Peyer's patch (tissue), 4 donors: ENCODE data around the gene PRR33.

Experiments used
- CTCF ChIP-seq, 6 experiments: fragments of 450-650 bp in 4 of 6; fragments of 200-600 bp in 2 of 6; sonication (generic) in 1 of 6; IDR thresholded peaks; one replicate each; pipeline ENCODE4 v1.5.1; 2017 to 2019; ENCODE audit warnings: antibody characterized with exemption in 6 of 6, mild to moderate bottlenecking in 3 of 6, moderate library complexity in 1 of 6
- POLR2A ChIP-seq, 2 donors: fragments of 450-650 bp; IDR thresholded peaks; one replicate each; pipeline ENCODE4 v1.5.1; 2017; ENCODE audit warnings: antibody characterized with exemption in 2 of 2, mild to moderate bottlenecking in 2 of 2, moderate library complexity in 2 of 2

GRCh38 chr11:1934335-1935155 lies 42.9 kb upstream of the PRR33 start:
- TF ChIP-seq CTCF (IDR thresholded peaks at IDR 0.05) (no peak), POLR2A (IDR thresholded peaks at IDR 0.05) (no peak)
